Activated naive CD8-positive, alpha-beta T cell treated with anti-CD3 and anti-CD28 coated beads, Interleukin-2, amount 10 ng/mL, durations not matched to agents 7 days and 5 days (primary cell): ENCODE measurements around the gene PLD6. TPM values are rescaled to one million over a fixed set of nuclear protein-coding genes. Genes with fewer than 3 reads are reported as not detected.

Experiments used
- ATAC-seq: fragments of 150-1000 bp; cut with Tn5 transposase; one replicate; pipeline ENCODE4 v1.10.0; 2021; ENCODE audit warnings: low read depth, moderate library complexity
- POLR2A ChIA-PET: fragments of 350-600 bp; sonication (Branson Sonifier 250); formaldehyde crosslinking; loops from one replicate; lab custom pipeline; 2021; ENCODE audit warnings: antibody characterized with exemption; lab: Charles Lee
- DNase-seq: peaks from one replicate; pipeline ENCODE4 v3.0.0; 2021
- H3K27ac Mint-ChIP-seq: one replicate; pipeline ENCODE4 v1.8.0; 2022; ENCODE audit warnings: mild to moderate bottlenecking, mixed read lengths
- H3K27me3 Mint-ChIP-seq: one replicate; pipeline ENCODE4 v1.8.0; 2022; ENCODE audit warnings: mild to moderate bottlenecking, moderate library complexity, mixed read lengths
- H3K36me3 Mint-ChIP-seq: one replicate; pipeline ENCODE4 v1.8.0; 2021; ENCODE audit warnings: mild to moderate bottlenecking, mixed read lengths
- H3K4me1 Mint-ChIP-seq: one replicate; pipeline ENCODE4 v1.8.0; 2021; ENCODE audit warnings: mixed read lengths
- H3K4me3 Mint-ChIP-seq: one replicate; pipeline ENCODE4 v1.8.0; 2022; ENCODE audit warnings: mild to moderate bottlenecking, moderate library complexity, mixed read lengths
- H3K9me3 Mint-ChIP-seq: one replicate; pipeline ENCODE4 v1.8.0; 2021; ENCODE audit warnings: mixed read lengths
- total RNA-seq, 2 experiments: library from RNA; stranded (reverse); gene quantifications; one replicate each; pipeline ENCODE4 v1.2.3, GENCODE V29; 2021

The PLD6 gene
- total RNA-seq, 2 experiments from 2014 or later, result 5.5 to 6.3 TPM

- ATAC-seq (no peak), DNase-seq (no peak)
- Mint-ChIP-seq H3K36me3 (peaks cover 19% of the 10 kb centered on the region), H3K27ac (no peak overlapping the region), H3K4me3 (no peak overlapping the region), H3K9me3 (no peaks in the 10 kb centered on the region), H3K27me3 (no peaks in the 10 kb centered on the region), H3K4me1 (no peaks in the 10 kb centered on the region)
- POLR2A ChIA-PET, result interaction anchor here (1.6 kb wide), 1 partner anchor 15 kb away, joined by 4 read pairs; the partner anchor contains the start of gene PLD6
Measured at GRCh38 chr17:17220529-17220928, 14.4 kb upstream of the PLD6 start.

GRCh38 chr17:17217995-17218394, 11.9 kb upstream of the PLD6 start:
- Mint-ChIP-seq H3K9me3 (no peaks in the 10 kb centered on the region), H3K4me1 (no peaks in the 10 kb centered on the region), H3K4me3 (no peak overlapping the region), H3K27ac (no peak overlapping the region), H3K36me3 (peaks cover 13% of the 10 kb centered on the region), H3K27me3 (no peaks in the 10 kb centered on the region)
- DNase-seq (no peak), ATAC-seq (no peak)
- POLR2A ChIA-PET, result no interaction called here

GRCh38 chr17:17216776-17217175, 10.6 kb upstream of the PLD6 start:
- Mint-ChIP-seq H3K36me3 (peaks cover 13% of the 10 kb centered on the region), H3K9me3 (no peaks in the 10 kb centered on the region), H3K4me3 (no peak overlapping the region), H3K4me1 (no peaks in the 10 kb centered on the region), H3K27ac (no peak overlapping the region), H3K27me3 (no peaks in the 10 kb centered on the region)
- DNase-seq (no peak), ATAC-seq (no peak)
- POLR2A ChIA-PET, result no interaction called here

- Mint-ChIP-seq H3K27ac (no peak overlapping the region), H3K36me3 (peaks cover 13% of the 10 kb centered on the region), H3K4me3 (no peak overlapping the region), H3K9me3 (no peaks in the 10 kb centered on the region), H3K4me1 (no peaks in the 10 kb centered on the region), H3K27me3 (no peaks in the 10 kb centered on the region)
- ATAC-seq (no peak), DNase-seq (no peak)
- POLR2A ChIA-PET, result no interaction called here
Measured at GRCh38 chr17:17216236-17216635, 10.1 kb upstream of the PLD6 start.

- DNase-seq, result no peak
- no peak overlapping the region for H3K27ac Mint-ChIP-seq
- POLR2A ChIA-PET, result no interaction called here
- H3K4me3 Mint-ChIP-seq, result no peak overlapping the region
- H3K9me3 Mint-ChIP-seq, result no peaks in the 10 kb centered on the region
- no peaks in the 10 kb centered on the region for H3K27me3 Mint-ChIP-seq
- H3K36me3 Mint-ChIP-seq, result peaks cover 13% of the 10 kb centered on the region
- no peak for ATAC-seq
- no peaks in the 10 kb centered on the region for H3K4me1 Mint-ChIP-seq
Measured at GRCh38 chr17:17215575-17215974, 9.4 kb upstream of the PLD6 start.

- Mint-ChIP-seq H3K9me3 (no peaks in the 10 kb centered on the region), H3K4me3 (no peak overlapping the region), H3K27me3 (no peaks in the 10 kb centered on the region), H3K36me3 (peaks cover 9% of the 10 kb centered on the region), H3K27ac (no peak overlapping the region), H3K4me1 (no peaks in the 10 kb centered on the region)
- ATAC-seq, result no peak
- POLR2A ChIA-PET, result no interaction called here
- no peak for DNase-seq
Measured at GRCh38 chr17:17214646-17215436, 8.7 kb upstream of the PLD6 start.

- DNase-seq (no peak), ATAC-seq (no peak)
- H3K36me3 Mint-ChIP-seq, result peaks cover 7% of the 10 kb centered on the region
- H3K9me3 Mint-ChIP-seq, result no peaks in the 10 kb centered on the region
- POLR2A ChIA-PET, result no interaction called here
- no peaks in the 10 kb centered on the region for H3K27me3 Mint-ChIP-seq
- H3K27ac Mint-ChIP-seq, result no peak overlapping the region
- no peak overlapping the region for H3K4me3 Mint-ChIP-seq
- peaks cover 1% of the 10 kb centered on the region for H3K4me1 Mint-ChIP-seq
Measured at GRCh38 chr17:17213775-17214174, 7.6 kb upstream of the PLD6 start.

GRCh38 chr17:17207998-17208397, 1.9 kb upstream of the PLD6 start:
- POLR2A ChIA-PET, result no interaction called here
- no peak for ATAC-seq
- H3K4me3 Mint-ChIP-seq, result no peak overlapping the region
- H3K4me1 Mint-ChIP-seq, result peaks cover 12% of the 10 kb centered on the region
- no peak overlapping the region for H3K27ac Mint-ChIP-seq
- no peaks in the 10 kb centered on the region for H3K27me3 Mint-ChIP-seq
- H3K36me3 Mint-ChIP-seq, result peaks cover 2% of the 10 kb centered on the region
- no peaks in the 10 kb centered on the region for H3K9me3 Mint-ChIP-seq
- no peak for DNase-seq

- peak overlapping the region; percentile 70 for H3K27ac Mint-ChIP-seq
- peaks cover 2% of the 10 kb centered on the region for H3K36me3 Mint-ChIP-seq
- peaks cover 12% of the 10 kb centered on the region for H3K4me1 Mint-ChIP-seq
- no peaks in the 10 kb centered on the region for H3K27me3 Mint-ChIP-seq
- no peak for ATAC-seq
- H3K4me3 Mint-ChIP-seq, result no peak overlapping the region
- POLR2A ChIA-PET, result interaction anchor here (1.1 to 1.7 kb wide), 2 partner anchors 67 to 74 kb away, joined by 3 read pairs; partner anchors contain the start of gene COPS3
- DNase-seq, result no peak
- no peaks in the 10 kb centered on the region for H3K9me3 Mint-ChIP-seq
Measured at GRCh38 chr17:17206913-17207335, 791 bp upstream of the PLD6 start.

GRCh38 chr17:17205368-17206123, 587 bp downstream of the PLD6 start:
- peak overlapping the region; percentile 86 for H3K27ac Mint-ChIP-seq
- DNase-seq (peak; percentile 72), ATAC-seq (peak; percentile 69)
- H3K9me3 Mint-ChIP-seq, result no peaks in the 10 kb centered on the region
- peak overlapping the region; percentile 87 for H3K4me3 Mint-ChIP-seq
- POLR2A ChIA-PET, result interaction anchor here (0.7 to 2.2 kb wide), 7 partner anchors 15 to 76 kb away, joined by 3 to 10 read pairs (median 3); partner anchors contain the start of gene COPS3
- H3K36me3 Mint-ChIP-seq, result peaks cover 2% of the 10 kb centered on the region
- H3K4me1 Mint-ChIP-seq, result peaks cover 12% of the 10 kb centered on the region
- no peaks in the 10 kb centered on the region for H3K27me3 Mint-ChIP-seq

GRCh38 chr17:17204635-17205231, 1.4 kb downstream of the PLD6 start:
- Mint-ChIP-seq H3K36me3 (peaks cover 2% of the 10 kb centered on the region), H3K27me3 (no peaks in the 10 kb centered on the region), H3K4me1 (peaks cover 12% of the 10 kb centered on the region), H3K27ac (peak overlapping the region; percentile 86), H3K9me3 (no peaks in the 10 kb centered on the region), H3K4me3 (peak overlapping the region; percentile 87)
- ATAC-seq, result no peak
- POLR2A ChIA-PET, result interaction anchor here (2.2 kb wide), 1 partner anchor 25 kb away, joined by 10 read pairs; no protein-coding TSS in a partner anchor
- no peak for DNase-seq

- no peak for ATAC-seq
- POLR2A ChIA-PET, result interaction anchor here (2.2 kb wide), 1 partner anchor 24 kb away, joined by 10 read pairs; no protein-coding TSS in a partner anchor
- no peak for DNase-seq
Measured at GRCh38 chr17:17204041-17204591, 2.0 kb downstream of the PLD6 start.

GRCh38 chr17:17203173-17203730, 2.9 kb downstream of the PLD6 start:
- DNase-seq (no peak), ATAC-seq (no peak)
- H3K36me3 Mint-ChIP-seq, result peaks cover 2% of the 10 kb centered on the region
- no peaks in the 10 kb centered on the region for H3K27me3 Mint-ChIP-seq
- POLR2A ChIA-PET, result no interaction called here
- H3K4me3 Mint-ChIP-seq, result no peak overlapping the region
- no peaks in the 10 kb centered on the region for H3K9me3 Mint-ChIP-seq
- H3K4me1 Mint-ChIP-seq, result peaks cover 11% of the 10 kb centered on the region
- H3K27ac Mint-ChIP-seq, result peak overlapping the region; percentile 74

More at GRCh38 chr17:17204041-17204591, 2.0 kb downstream of the PLD6 start:
- H3K4me1 Mint-ChIP-seq, result peaks cover 12% of the 10 kb centered on the region
- H3K36me3 Mint-ChIP-seq, result peaks cover 2% of the 10 kb centered on the region
- peak overlapping the region; percentile 87 for H3K4me3 Mint-ChIP-seq
- no peaks in the 10 kb centered on the region for H3K27me3 Mint-ChIP-seq
- H3K27ac Mint-ChIP-seq, result peak overlapping the region; percentile 74
- no peaks in the 10 kb centered on the region for H3K9me3 Mint-ChIP-seq
